HG03103 (cell line): Measurements from ENCODE around the gene AJUBA.
"Not testable (repeated sequence)": the region's sequence is repeated elsewhere in the genome, so short reads cannot be mapped to it uniquely, and the experiment has no call there.

ENCODE experiments used
- ATAC-seq: cut with Tn5 transposase; IDR thresholded peaks from one replicate; pipeline ENCODE4 v1.9.1; 2021; ENCODE audit warnings: low read depth; ENCODE audit not compliant: unreplicated experiment

Gene AJUBA

DNA sequence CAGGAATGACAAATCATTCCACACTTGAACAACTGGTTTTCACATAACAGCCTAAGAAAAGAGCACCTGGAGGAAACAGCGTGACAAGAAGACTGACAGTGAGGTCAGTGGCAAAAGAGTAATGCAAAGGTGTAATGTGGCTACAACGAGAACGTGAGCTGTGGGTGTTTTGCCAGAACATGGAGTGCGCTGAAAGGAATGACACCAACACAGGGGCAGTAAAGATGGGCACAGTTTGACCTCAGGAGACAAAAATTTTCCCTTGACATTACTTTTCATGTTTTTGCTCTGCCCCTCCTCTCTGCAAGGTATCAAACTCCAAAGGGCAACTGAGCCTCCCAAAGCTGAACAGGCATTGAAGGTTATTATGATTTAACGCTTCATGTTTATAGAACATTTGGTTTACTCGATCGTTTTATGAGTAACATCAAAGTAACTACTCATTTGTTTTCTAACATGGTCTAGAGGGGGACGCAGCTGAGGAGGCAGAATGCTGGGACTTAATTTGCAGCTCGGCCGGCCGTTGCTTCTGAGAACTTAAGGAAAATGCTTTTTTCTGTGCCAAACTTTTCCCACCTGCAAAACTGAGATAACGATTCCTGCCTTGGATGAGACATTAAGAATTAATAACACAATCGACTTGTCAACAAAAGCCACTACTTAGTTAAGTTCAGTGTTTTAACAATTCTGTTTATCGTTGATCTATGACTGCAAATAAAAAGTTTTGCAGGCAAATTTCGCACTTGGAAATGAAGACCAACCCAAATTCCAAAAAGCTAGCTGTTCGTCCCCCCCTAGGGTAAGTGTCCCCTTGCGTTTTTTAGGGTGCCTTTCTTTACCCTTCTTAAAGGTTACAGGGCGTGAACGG lies 26.4 kb downstream of the AJUBA start:
- no peak for ATAC-seq

DNA sequence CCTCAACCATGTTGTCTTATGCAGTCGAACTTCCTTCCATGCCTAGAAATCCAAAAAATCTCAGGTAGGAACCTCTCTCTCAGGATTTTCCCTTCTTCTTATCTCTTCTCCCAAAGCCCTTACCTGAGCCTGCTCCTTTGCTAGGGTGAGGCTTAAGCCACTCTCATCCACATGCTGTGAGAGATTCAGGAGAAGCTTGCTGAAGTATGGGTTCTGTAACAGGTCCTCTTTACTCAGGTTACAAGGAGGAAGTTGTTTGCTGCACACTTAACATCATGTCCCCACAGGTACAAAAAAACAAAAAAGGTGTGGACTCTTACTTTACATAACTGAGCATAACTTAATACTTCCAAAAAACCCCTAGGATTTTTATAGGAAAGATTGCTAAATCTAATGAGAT lies 29.9 kb downstream of the AJUBA start:
- ATAC-seq = no peak

DNA sequence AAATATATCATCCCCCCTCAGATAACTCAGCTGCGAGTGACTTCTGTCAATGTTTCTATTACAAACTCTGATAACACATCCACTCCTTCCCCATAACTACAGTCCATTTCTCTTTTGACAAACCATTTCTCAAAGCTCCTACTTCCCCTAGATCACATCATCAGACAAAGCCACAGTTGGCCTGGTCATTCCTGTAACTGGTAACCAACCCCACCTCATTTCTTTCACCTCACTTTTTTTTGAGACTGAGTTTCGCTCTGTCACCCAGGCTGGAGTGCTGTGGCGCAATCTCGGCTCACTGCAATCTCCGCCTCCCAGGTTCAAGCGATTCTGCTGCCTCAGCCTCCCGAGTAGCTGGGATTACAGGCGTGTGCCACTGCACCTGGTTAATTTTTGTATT lies 30.6 kb downstream of the AJUBA start:
- not testable (repeated sequence) for ATAC-seq

DNA sequence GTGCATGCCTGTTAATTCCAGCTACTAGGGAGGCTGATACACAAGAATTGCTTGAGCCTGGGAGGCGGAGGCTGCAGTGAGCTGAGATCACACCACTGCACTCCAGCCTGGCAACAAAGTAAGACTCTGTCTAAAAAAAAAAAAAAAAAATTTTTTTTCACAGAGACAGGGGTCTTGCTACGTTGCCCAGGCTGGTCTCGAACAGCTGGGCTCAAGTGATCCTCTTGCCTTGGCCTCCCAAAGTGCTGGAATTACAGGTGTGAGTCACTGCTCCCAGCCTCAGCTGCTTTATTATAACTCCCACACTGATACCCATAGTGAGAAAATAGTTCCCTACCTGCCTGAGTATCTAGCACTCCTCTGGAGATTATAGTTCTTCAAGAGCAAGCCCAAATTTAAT lies 36.7 kb downstream of the AJUBA start:
- no peak for ATAC-seq

GRCh38 chr14:22939684-22940083 lies 42.7 kb downstream of the AJUBA start:
- no peak for ATAC-seq

- no peak for ATAC-seq
Measured at GRCh38 chr14:22935156-22935555, 47.2 kb downstream of the AJUBA start.

GRCh38 chr14:22932146-22932545 lies 50.2 kb downstream of the AJUBA start:
- no peak for ATAC-seq

DNA sequence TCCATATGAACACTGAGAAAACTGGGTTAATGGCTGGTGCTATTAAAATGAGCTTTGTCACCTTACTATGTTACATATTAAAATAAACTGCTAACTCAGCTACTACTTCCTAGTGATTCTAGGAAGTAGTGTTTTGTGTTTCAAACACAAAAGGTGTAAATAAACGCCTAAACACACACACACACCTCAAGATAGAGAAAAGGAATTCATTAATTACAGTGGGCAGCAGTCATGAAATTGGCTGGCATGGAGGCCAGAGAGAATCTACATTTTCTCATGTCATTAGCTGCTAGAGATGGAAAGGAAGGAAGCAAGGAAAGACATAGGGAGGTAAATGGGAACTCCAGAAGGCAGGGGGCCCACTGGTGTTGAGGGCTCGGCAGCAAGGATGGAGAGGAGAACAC lies 52.4 kb downstream of the AJUBA start:
- no peak for ATAC-seq

DNA sequence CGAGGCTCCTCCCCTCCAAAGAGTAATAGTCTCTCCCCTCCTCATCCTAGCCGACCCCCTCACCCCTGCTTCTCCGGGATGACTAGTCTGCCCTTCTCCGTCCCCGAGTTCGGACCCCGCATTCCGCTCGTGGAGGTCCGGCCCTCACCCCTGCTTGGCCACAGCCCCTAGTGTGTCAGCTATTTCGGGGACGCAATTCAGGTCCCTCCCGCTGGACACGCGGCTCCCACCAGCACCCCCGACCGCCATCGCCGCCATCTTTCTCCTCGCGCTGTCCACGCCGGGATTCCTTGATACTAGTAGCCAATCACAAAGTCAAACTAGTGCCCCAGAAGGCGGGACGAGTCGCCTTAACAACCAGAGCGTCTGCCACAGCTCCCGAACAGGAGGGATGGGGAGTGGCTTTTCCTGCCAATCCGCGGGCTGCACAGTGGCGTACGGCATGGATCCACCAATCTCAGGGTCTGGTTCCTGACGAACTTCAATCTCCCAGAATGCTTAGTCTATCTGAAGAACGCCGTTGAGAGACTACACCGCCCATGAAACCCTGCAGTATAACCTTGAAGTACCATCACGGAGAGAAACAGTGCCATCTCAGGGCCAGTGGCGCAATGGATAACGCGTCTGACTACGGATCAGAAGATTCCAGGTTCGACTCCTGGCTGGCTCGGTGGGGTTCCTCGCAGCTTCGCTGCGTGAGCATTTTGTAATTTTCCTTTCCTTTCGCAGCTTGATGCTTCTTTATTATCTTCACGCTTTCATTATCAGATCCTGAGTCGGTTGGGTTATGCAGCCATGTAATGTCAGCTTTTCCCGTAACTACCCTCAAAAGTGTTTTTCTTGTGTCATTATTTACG lies 53.0 kb downstream of the AJUBA start, which contains the start of gene PRMT5:
Gene PRMT5, minus strand, starts transcription at position 273 of the 857 bp plus-strand sequence. Its CDS starts 15 bp downstream, at position 258.
- peak; percentile 96 for ATAC-seq

GRCh38 chr14:22928237-22929103 lies 53.9 kb downstream of the AJUBA start:
- no peak for ATAC-seq

DNA sequence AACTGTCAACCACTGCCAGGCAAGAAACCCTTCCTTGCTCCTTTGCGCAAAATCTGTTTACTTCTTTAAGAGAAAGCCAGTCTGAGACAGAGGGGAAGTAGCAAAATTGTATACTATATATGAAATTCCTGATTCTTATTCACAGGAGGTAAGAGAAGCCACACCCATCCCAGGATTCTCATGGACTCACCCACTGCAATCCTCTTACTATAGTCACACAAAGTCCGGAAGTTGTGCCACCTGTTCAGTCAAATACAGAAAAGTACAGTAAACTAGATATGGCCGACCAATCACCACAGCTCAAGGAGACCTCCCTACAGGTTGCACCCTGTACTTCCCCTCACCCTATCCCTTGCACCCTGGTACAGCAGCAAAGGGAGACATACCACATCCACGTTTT lies 56.0 kb downstream of the AJUBA start:
- ATAC-seq = no peak

- ATAC-seq = no peak
Measured at GRCh38 chr14:22925513-22925912, 56.8 kb downstream of the AJUBA start.

GRCh38 chr14:22923746-22924145 lies 58.6 kb downstream of the AJUBA start:
- no peak for ATAC-seq

DNA sequence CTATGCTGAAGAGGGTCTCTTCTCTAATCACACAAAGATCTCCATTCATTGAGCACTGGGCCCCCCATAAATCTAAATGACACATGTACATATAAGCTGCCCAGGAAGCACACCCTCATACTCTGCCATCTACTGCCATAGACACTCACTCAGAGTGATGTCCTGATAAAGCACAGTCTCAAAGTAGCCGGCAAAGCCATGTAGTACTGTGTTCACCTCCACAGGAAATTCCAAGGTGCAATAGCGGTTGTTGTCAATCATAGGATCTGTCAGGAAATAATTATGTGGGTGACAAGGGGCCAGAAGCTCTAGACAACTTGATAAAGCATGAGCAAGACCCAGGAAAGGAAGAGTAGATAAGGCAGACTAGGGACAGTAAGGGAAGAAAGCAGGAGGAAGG lies 60.1 kb downstream of the AJUBA start:
- ATAC-seq = no peak
